Subcutaneous adipose tissue (tissue), 4 donors: ENCODE data around the gene COPB1. TPM values are rescaled to one million over a fixed set of nuclear protein-coding genes. Genes with fewer than 3 reads are reported as not detected.

ENCODE experiments used
- CTCF ChIP-seq: fragments of 450-650 bp; IDR thresholded peaks from one replicate; pipeline ENCODE4 v1.5.1; 2016; ENCODE audit warnings: low read depth, mild to moderate bottlenecking, control low read depth, antibody characterized with exemption, moderate library complexity
- total RNA-seq, 4 donors: library from RNA; depleted of rRNA; stranded (reverse); fragments of >200 nt; gene quantifications; one replicate each; pipeline ENCODE4 v1.1.0, GENCODE V29; 2016

The COPB1 gene
- total RNA-seq, 4 donors from 2014 or later = 64.2 to 173 (median 123) TPM

GRCh38 chr11:14423633-14424032 is 76.0 kb downstream of the COPB1 start:
- TF ChIP-seq CTCF = no peak

- TF ChIP-seq CTCF = no peak
Measured at GRCh38 chr11:14422814-14423182, 76.8 kb downstream of the COPB1 start.

GRCh38 chr11:14422052-14422813 is 77.4 kb downstream of the COPB1 start:
- TF ChIP-seq CTCF = no peak

- TF ChIP-seq CTCF = no peak
Measured at GRCh38 chr11:14420223-14420622, 79.4 kb downstream of the COPB1 start.

GRCh38 chr11:14418801-14419417 is 80.7 kb downstream of the COPB1 start:
- no peak for TF ChIP-seq CTCF

- TF ChIP-seq CTCF = no peak
Measured at GRCh38 chr11:14417617-14418374, 81.8 kb downstream of the COPB1 start.

- TF ChIP-seq CTCF = no peak
Measured at GRCh38 chr11:14417186-14417585, 82.4 kb downstream of the COPB1 start.
